H1 (cell line): ENCODE measurements around the gene PLA2G4D. TPM values are rescaled to one million over a fixed set of nuclear protein-coding genes. Genes with fewer than 3 reads are reported as not detected.
"Not testable (repeated sequence)": the region's sequence is repeated elsewhere in the genome, so short reads cannot be mapped to it uniquely, and the experiment has no call there.

Experiments used
- CTCF ChIA-PET: fragments of 300-600 bp; sonication (Branson Sonifier 250); formaldehyde crosslinking; loops from one replicate; lab custom pipeline; 2021; ENCODE audit not compliant: partially characterized antibody; lab: Charles Lee
- POLR2A ChIA-PET: fragments of 300-600 bp; sonication (Branson Sonifier 250); formaldehyde crosslinking; loops from one replicate; lab custom pipeline; 2021; ENCODE audit warnings: inconsistent platforms; ENCODE audit not compliant: partially characterized antibody; lab: Charles Lee
- DNase-seq, 2 experiments: peaks; one replicate each; pipeline versions ENCODE4 v3.0.0 to v3.0.0-alpha.2; 2010 to 2022; ENCODE audit warnings: low spot score in 2 of 2, low read depth in 1 of 2, mixed read lengths in 1 of 2
- FAIRE-seq: peaks from 2 replicates; lab custom pipeline; 2011; peaks lifted over from hg19 to GRCh38; lab: Jason Lieb, UNC
- H2AFZ ChIP-seq: 2 replicates; pipeline ENCODE4 v1.8.1; 2012; ENCODE audit warnings: low read length, inconsistent platforms
- H2AK5ac ChIP-seq: 2 replicates; pipeline ENCODE4 v1.6.1; 2013; ENCODE audit warnings: low read depth, low read length
- H2BK120ac ChIP-seq: replicated peaks from 2 replicates; pipeline ENCODE3; 2013; ENCODE audit warnings: low read depth, low read length, inconsistent platforms
- H2BK12ac ChIP-seq: 2 replicates; pipeline ENCODE4 v1.6.1; 2013; ENCODE audit warnings: low read depth, low read length
- H2BK15ac ChIP-seq: 2 replicates; pipeline ENCODE4 v1.6.1; 2013; ENCODE audit warnings: low read length
- H2BK20ac ChIP-seq: 2 replicates; pipeline ENCODE4 v1.6.1; 2013; ENCODE audit warnings: low read length
- H2BK5ac ChIP-seq: 2 replicates; pipeline ENCODE4 v1.6.1; 2013; ENCODE audit warnings: low read depth, low read length
- H3K14ac ChIP-seq: 2 replicates; pipeline ENCODE4 v1.6.1; 2013; ENCODE audit warnings: inconsistent platforms; ENCODE audit not compliant: insufficient read length
- H3K18ac ChIP-seq: 2 replicates; pipeline ENCODE4 v1.6.1; 2013; ENCODE audit warnings: low read length; ENCODE audit errors: extremely low read depth
- H3K23ac ChIP-seq: 2 replicates; pipeline ENCODE4 v1.6.1; 2013; ENCODE audit warnings: inconsistent platforms; ENCODE audit not compliant: insufficient read length
- H3K23me2 ChIP-seq: 2 replicates; pipeline ENCODE4 v1.6.1; 2013; ENCODE audit warnings: low read depth, low read length
- H3K27ac ChIP-seq: 2 replicates; pipeline ENCODE4 v1.6.1; 2011; ENCODE audit warnings: low read depth, low read length, inconsistent platforms
- H3K27me3 ChIP-seq, 4 experiments: replicated peaks in 1 of 4; 1 replicate in 1 of 4; 2 replicates in 3 of 4; pipeline versions ENCODE4 v1.6.1 to v1.8.1; 2011 to 2013; ENCODE audit warnings: low read length in 3 of 4, mild to moderate bottlenecking in 3 of 4, inconsistent platforms in 2 of 4, mixed read lengths in 2 of 4, moderate library complexity in 1 of 4; ENCODE audit not compliant: control insufficient read depth in 3 of 4, insufficient read depth in 3 of 4; ENCODE audit errors: extremely low read depth in 1 of 4
- H3K36me3 ChIP-seq, 4 experiments: 2 replicates each; pipeline versions ENCODE4 v1.6.1 to v1.8.1; 2011 to 2013; ENCODE audit warnings: mild to moderate bottlenecking in 4 of 4, low read length in 3 of 4, moderate library complexity in 2 of 4, control low read depth in 1 of 4, inconsistent platforms in 1 of 4; ENCODE audit not compliant: insufficient read depth in 4 of 4, control insufficient read depth in 2 of 4
- H3K4ac ChIP-seq: replicated peaks from 2 replicates; pipeline ENCODE3; 2013; ENCODE audit warnings: low read length, low read depth, mixed read lengths, inconsistent platforms; ENCODE audit not compliant: insufficient read length
- H3K4me1 ChIP-seq, 4 experiments: replicated peaks in 1 of 4; 1 replicate in 1 of 4; 2 replicates in 3 of 4; pipeline versions ENCODE4 v1.6.1 to v1.8.1; 2011 to 2013; ENCODE audit warnings: low read length in 3 of 4, inconsistent platforms in 2 of 4, mixed read lengths in 1 of 4; ENCODE audit not compliant: insufficient read depth in 4 of 4, control insufficient read depth in 3 of 4
- H3K4me2 ChIP-seq, 2 experiments: 2 replicates each; pipeline versions ENCODE4 v1.6.1 to v1.8.1; 2011 to 2013; ENCODE audit warnings: low read depth in 2 of 2, low read length in 2 of 2, control low read depth in 1 of 2, inconsistent platforms in 1 of 2, mild to moderate bottlenecking in 1 of 2; ENCODE audit not compliant: insufficient read depth in 1 of 2
- H3K4me3 ChIP-seq, 4 experiments: fragments of 200-600, 300-600 bp in 1 of 4; sonication (generic), shearing (Covaris generic), sonication (Bioruptor Twin) in 1 of 4; 2 replicates each; pipeline versions ENCODE4 v1.5.1 to v1.8.1; 2011 to 2016; ENCODE audit warnings: low read length in 4 of 4, low read depth in 3 of 4, control low read depth in 2 of 4, inconsistent platforms in 2 of 4, mild to moderate bottlenecking in 2 of 4, mixed read lengths in 1 of 4, moderate library complexity in 1 of 4; ENCODE audit not compliant: insufficient read depth in 2 of 4; ENCODE audit errors: extremely low read depth in 1 of 4
- H3K56ac ChIP-seq: replicated peaks from 2 replicates; pipeline ENCODE3; 2013; ENCODE audit warnings: low read depth, mild to moderate bottlenecking, mixed read lengths, low read length, inconsistent platforms; ENCODE audit not compliant: insufficient read length
- H3K79me1 ChIP-seq: 2 replicates; pipeline ENCODE4 v1.6.1; 2013; ENCODE audit warnings: low read depth, low read length, control low read depth
- H3K79me2 ChIP-seq, 2 experiments: 2 replicates each; pipeline versions ENCODE4 v1.6.1 to v1.8.1; 2012 to 2013; ENCODE audit warnings: low read length in 2 of 2, mild to moderate bottlenecking in 2 of 2, inconsistent platforms in 1 of 2; ENCODE audit not compliant: insufficient read depth in 2 of 2, control insufficient read depth in 1 of 2
- H3K9ac ChIP-seq, 4 experiments: replicated peaks in 1 of 4; 1 replicate in 1 of 4; 2 replicates in 3 of 4; pipeline versions ENCODE4 v1.6.1 to v1.8.1; 2011 to 2013; ENCODE audit warnings: low read depth in 3 of 4, low read length in 3 of 4, control low read depth in 2 of 4, mild to moderate bottlenecking in 2 of 4, moderate library complexity in 2 of 4, inconsistent platforms in 1 of 4; ENCODE audit errors: extremely low read depth in 1 of 4
- H3K9me3 ChIP-seq, 2 experiments: 2 replicates each; pipeline versions ENCODE4 v1.6.1 to v1.8.1; 2012 to 2013; ENCODE audit warnings: mild to moderate bottlenecking in 2 of 2, moderate library complexity in 2 of 2, control low read depth in 1 of 2, inconsistent platforms in 1 of 2, low read depth in 1 of 2, low read length in 1 of 2, mixed read lengths in 1 of 2; ENCODE audit not compliant: insufficient read depth in 2 of 2
- H4K20me1 ChIP-seq, 2 experiments: replicated peaks in 1 of 2; 2 replicates each; pipeline versions ENCODE3 to v1.8.1; 2011 to 2013; ENCODE audit warnings: inconsistent platforms in 2 of 2, low read length in 2 of 2, mild to moderate bottlenecking in 1 of 2; ENCODE audit not compliant: insufficient read depth in 2 of 2, control insufficient read depth in 1 of 2
- H4K5ac ChIP-seq: 2 replicates; pipeline ENCODE4 v1.6.1; 2013; ENCODE audit warnings: low read length, low read depth, mixed read lengths, inconsistent platforms; ENCODE audit not compliant: insufficient read length
- H4K8ac ChIP-seq: 2 replicates; pipeline ENCODE4 v1.8.0; 2013; ENCODE audit warnings: mild to moderate bottlenecking, moderate library complexity, low read length, inconsistent platforms; ENCODE audit not compliant: insufficient read depth; ENCODE audit errors: extremely low read depth
- H4K91ac ChIP-seq: replicated peaks from 2 replicates; pipeline ENCODE3; 2013; ENCODE audit warnings: low read length, mixed read lengths, inconsistent platforms; ENCODE audit not compliant: insufficient read length
- WGBS, 2 experiments: shearing (Covaris generic) in 1 of 2; methylation state at CpG; one replicate each; pipeline versions ENCODE4 v1.1.6 to v1.1.7; 2013 to 2015; ENCODE audit warnings: low lambda C conversion rate in 2 of 2, mixed read lengths in 2 of 2, inconsistent platforms in 1 of 2, low coverage in 1 of 2, missing lambda C conversion rate in 1 of 2; ENCODE audit not compliant: insufficient replicate concordance in 2 of 2, insufficient coverage in 1 of 2, insufficient read length in 1 of 2; ENCODE audit errors: extremely low coverage in 1 of 2, missing lambda C conversion rate in 1 of 2; 5-methylcytosine and 5-hydroxymethylcytosine counted together
- polyA plus RNA-seq, 7 experiments: library from polyadenylated mRNA; depleted of rRNA in 3 of 7; stranded (reverse) in 5 of 7; unstranded in 2 of 7; fragments of >200 nt in 5 of 7; fragments of 200-250 nt in 2 of 7; gene quantifications; 1 replicate in 5 of 7; 2 replicates in 1 of 7; 4 replicates in 1 of 7; pipeline versions ENCODE4 v1.2.1 to v1.2.3, GENCODE V29; 2011 to 2013; ENCODE audit warnings: missing spikeins in 2 of 7, mixed read lengths in 2 of 7
- total RNA-seq: library from RNA; stranded (reverse); fragmentation: NEBNext Ultra II Directional; extraction: Animal tissue kit (Norgen Biotek cat#: 25700); gene quantifications from 2 replicates; pipeline ENCODE4 v1.2.1, GENCODE V29; 2021

Gene PLA2G4D
- total and polyA plus RNA-seq, 2 of the 8 experiments (the other 6 are each of a cell fraction or from before 2014, with no cell fraction given) = 0.07 to 0.18 TPM

DNA sequence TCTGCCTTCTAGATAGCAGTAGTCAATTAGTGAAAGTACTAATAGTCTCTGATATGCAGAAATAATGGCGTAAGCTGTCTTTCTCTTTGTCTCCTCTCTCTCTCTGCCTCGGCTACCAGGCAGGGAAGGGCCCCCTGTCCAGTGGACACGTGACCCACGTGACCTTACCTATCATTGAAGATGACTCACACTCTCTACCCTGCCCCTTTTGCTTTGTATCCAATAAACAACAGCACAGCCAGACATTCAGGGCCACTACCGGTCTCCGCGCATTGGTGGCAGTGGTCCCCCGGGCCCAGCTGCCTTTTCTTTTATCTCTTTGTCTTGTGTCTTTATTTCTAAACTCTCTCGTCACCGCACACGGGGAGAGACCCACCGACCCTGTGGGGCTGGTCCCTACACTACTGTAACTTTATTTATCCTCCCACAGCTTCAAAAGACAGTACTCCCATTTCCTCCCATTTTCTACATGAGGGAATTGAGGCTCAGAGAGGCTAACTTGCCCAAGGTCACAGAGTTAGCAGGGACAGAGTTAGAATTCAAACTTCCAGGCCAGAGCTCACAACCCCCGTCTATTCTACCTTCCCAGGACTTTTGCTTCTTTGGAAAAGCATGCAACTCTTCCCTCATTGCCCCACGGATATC, 2.5 kb downstream of the PLA2G4D start:
- H3K14ac ChIP-seq, POLR2A ChIA-PET, H2BK5ac ChIP-seq, H3K18ac ChIP-seq, H4K5ac ChIP-seq, H3K23me2 ChIP-seq, H3K36me3 ChIP-seq, DNase-seq, H2BK120ac ChIP-seq, H3K27me3 ChIP-seq, H3K9me3 ChIP-seq, H4K20me1 ChIP-seq, H3K79me1 ChIP-seq, H2BK20ac ChIP-seq, H3K4me1 ChIP-seq, H3K56ac ChIP-seq, H3K27ac ChIP-seq, H3K4ac ChIP-seq, H4K8ac ChIP-seq, H2AK5ac ChIP-seq, FAIRE-seq, H3K4me3 ChIP-seq, H3K79me2 ChIP-seq, H4K91ac ChIP-seq, H2BK15ac ChIP-seq, H3K23ac ChIP-seq, H3K4me2 ChIP-seq, H3K9ac ChIP-seq: not testable (repeated sequence)
- Histone ChIP-seq H2AFZ (peak overlapping the region; percentile 78; the same call in 1 of the 2 replicates), H2BK12ac (peak overlapping the region; percentile 50; the same call in 1 of the 2 replicates)
- CTCF ChIA-PET = interaction anchor here (0.9 to 7.3 kb wide), 10 partner anchors 9 to 302 kb away, joined by 3 to 63 read pairs (median 4); partner anchors contain the start of gene PLA2G4F
- WGBS, 2 experiments = 78% methylated on average over 14 of the region's 14 CpGs; no CpG with 5 or more reads in 1 of the 2 experiments
